Gastrocnemius medialis (tissue), 4 donors: ENCODE data around the gene SLC5A11. TPM values are rescaled to one million over a fixed set of nuclear protein-coding genes. Genes with fewer than 3 reads are reported as not detected.

Experiments used
- ATAC-seq, 2 donors: fragments of 150-250 bp; one replicate each; pipeline ENCODE4 v1.9.1; 2016
- DNase-seq, 2 donors: peaks; one replicate each; pipeline ENCODE4 v3.0.0-alpha.2; 2019
- H3K27ac ChIP-seq, 4 donors: fragments of 200-600 bp; sonication (generic); 1 replicate in 1 of 4; 2 replicates in 3 of 4; pipeline ENCODE4 v1.5.1; 2016 to 2018; ENCODE audit warnings: mild to moderate bottlenecking in 2 of 4, moderate library complexity in 1 of 4
- H3K27me3 ChIP-seq, 3 donors: fragments of 200-600 bp; sonication (generic) in 2 of 3; 1 replicate in 1 of 3; 2 replicates in 2 of 3; pipeline versions ENCODE4 v1.5.1 to v1.6.0; 2016 to 2019; ENCODE audit warnings: mild to moderate bottlenecking in 1 of 3, moderate library complexity in 1 of 3
- H3K36me3 ChIP-seq, 2 donors: fragments of 200-600 bp; sonication (generic) in 1 of 2; one replicate each; pipeline ENCODE4 v1.5.1; 2017 to 2018
- H3K4me1 ChIP-seq, 2 donors: fragments of 200-600 bp; sonication (generic) in 1 of 2; one replicate each; pipeline ENCODE4 v1.5.1; 2016 to 2017; ENCODE audit warnings: mild to moderate bottlenecking in 2 of 2
- H3K4me3 ChIP-seq, 4 donors: fragments of 200-600 bp; sonication (generic) in 3 of 4; 1 replicate in 1 of 4; 2 replicates in 3 of 4; pipeline ENCODE4 v1.5.1; 2016 to 2019; ENCODE audit warnings: mild to moderate bottlenecking in 2 of 4
- H3K9me3 ChIP-seq, 3 donors: fragments of 200-600 bp; sonication (generic) in 2 of 3; 1 replicate in 1 of 3; 2 replicates in 2 of 3; pipeline ENCODE4 v1.5.1; 2016 to 2019
- CTCF ChIP-seq, 5 experiments: fragments of 450-650 bp in 3 of 5; fragments of 200-600 bp in 2 of 5; sonication (generic) in 2 of 5; IDR thresholded peaks in 4 of 5; conservative IDR thresholded peaks in 1 of 5; 1 replicate in 4 of 5; 2 replicates in 1 of 5; pipeline ENCODE4 v1.5.1; 2016 to 2019; ENCODE audit warnings: antibody characterized with exemption in 5 of 5, mild to moderate bottlenecking in 3 of 5, moderate library complexity in 3 of 5
- POLR2A ChIP-seq, 2 donors: fragments of 450-650 bp; IDR thresholded peaks; one replicate each; pipeline ENCODE4 v1.6.1; 2017; ENCODE audit warnings: antibody characterized with exemption in 2 of 2, mild to moderate bottlenecking in 2 of 2, moderate library complexity in 2 of 2
- in situ Hi-C, 4 donors: fragments of 200-750 bp; cut with MboI; loops; one replicate each; pipeline versions ENCODE4 v1.15.0 to v1.8.0; 2017; ENCODE audit warnings: low sequenced_read_pairs in 4 of 4
- intact Hi-C: fragments of 100-400 bp; cut with DNase I; formaldehyde crosslinking; loops from one replicate; pipeline ENCODE4 v1.15.1; 2023; ENCODE audit warnings: low total_unique reads
- total RNA-seq, 4 donors: library from RNA; depleted of rRNA; stranded (reverse); fragments of >200 nt; gene quantifications; one replicate each; pipeline versions ENCODE4 v1.1.0 to v1.2.3, GENCODE V29; 2016

The SLC5A11 gene
- total RNA-seq, 4 donors from 2014 or later, result 0.20 to 0.66 TPM; not detected in 2

- in situ Hi-C loops, result loop anchor here in 2 of 4 donors (25.0 kb wide), 1 partner anchor 261 kb away; no protein-coding TSS in a partner anchor
- H3K36me3 ChIP-seq, result peaks cover 4 to 87% of the 10 kb centered on the region in 2 donors
These were observed 22.8 kb upstream of the SLC5A11 start for GRCh38 chr16:24822974-24823373.

GRCh38 chr16:24825696-24826095 is 20.1 kb upstream of the SLC5A11 start:
- no peak overlapping the region for H3K4me3 ChIP-seq
- ATAC-seq, result no peak
- no peaks in the 10 kb centered on the region for H3K27me3 ChIP-seq
- H3K4me1 ChIP-seq, result no peaks in the 10 kb centered on the region
- in situ Hi-C loops, result no loop called here
- H3K27ac ChIP-seq, result no peak overlapping the region
- H3K36me3 ChIP-seq, result peaks cover 0 to 69% of the 10 kb centered on the region in 2 donors
- DNase-seq, result no peak
- intact Hi-C loops, result no loop called here
- no peaks in the 10 kb centered on the region for H3K9me3 ChIP-seq
- TF ChIP-seq POLR2A (IDR thresholded peaks at IDR 0.05), result no peak
- TF ChIP-seq CTCF (IDR thresholded peaks at IDR 0.05 in 4 of 5, conservative IDR thresholded peaks at IDR 0.05 in 1 of 5), result no peak

More at GRCh38 chr16:24822974-24823373, 22.8 kb upstream of the SLC5A11 start:
- TF ChIP-seq POLR2A (IDR thresholded peaks at IDR 0.05) (no peak), CTCF (IDR thresholded peaks at IDR 0.05 in 4 of 5, conservative IDR thresholded peaks at IDR 0.05 in 1 of 5) (no peak)
- Histone ChIP-seq H3K27ac (no peak overlapping the region), H3K4me3 (no peak overlapping the region), H3K9me3 (no peaks in the 10 kb centered on the region), H3K4me1 (no peaks in the 10 kb centered on the region), H3K27me3 (no peaks in the 10 kb centered on the region)
- DNase-seq (no peak), ATAC-seq (no peak)
- intact Hi-C loops, result no loop called here

GRCh38 chr16:24826096-24826690 is 19.6 kb upstream of the SLC5A11 start:
- Histone ChIP-seq H3K4me1 (no peaks in the 10 kb centered on the region), H3K27ac (no peak overlapping the region), H3K27me3 (no peaks in the 10 kb centered on the region), H3K36me3 (peaks cover 0 to 64% of the 10 kb centered on the region in 2 donors), H3K4me3 (no peak overlapping the region), H3K9me3 (no peaks in the 10 kb centered on the region)
- in situ Hi-C loops, result no loop called here
- DNase-seq, result no peak
- ATAC-seq, result no peak
- intact Hi-C loops, result no loop called here
- no peak for TF ChIP-seq POLR2A (IDR thresholded peaks at IDR 0.05)
- no peak for TF ChIP-seq CTCF (IDR thresholded peaks at IDR 0.05 in 4 of 5, conservative IDR thresholded peaks at IDR 0.05 in 1 of 5)

DNA sequence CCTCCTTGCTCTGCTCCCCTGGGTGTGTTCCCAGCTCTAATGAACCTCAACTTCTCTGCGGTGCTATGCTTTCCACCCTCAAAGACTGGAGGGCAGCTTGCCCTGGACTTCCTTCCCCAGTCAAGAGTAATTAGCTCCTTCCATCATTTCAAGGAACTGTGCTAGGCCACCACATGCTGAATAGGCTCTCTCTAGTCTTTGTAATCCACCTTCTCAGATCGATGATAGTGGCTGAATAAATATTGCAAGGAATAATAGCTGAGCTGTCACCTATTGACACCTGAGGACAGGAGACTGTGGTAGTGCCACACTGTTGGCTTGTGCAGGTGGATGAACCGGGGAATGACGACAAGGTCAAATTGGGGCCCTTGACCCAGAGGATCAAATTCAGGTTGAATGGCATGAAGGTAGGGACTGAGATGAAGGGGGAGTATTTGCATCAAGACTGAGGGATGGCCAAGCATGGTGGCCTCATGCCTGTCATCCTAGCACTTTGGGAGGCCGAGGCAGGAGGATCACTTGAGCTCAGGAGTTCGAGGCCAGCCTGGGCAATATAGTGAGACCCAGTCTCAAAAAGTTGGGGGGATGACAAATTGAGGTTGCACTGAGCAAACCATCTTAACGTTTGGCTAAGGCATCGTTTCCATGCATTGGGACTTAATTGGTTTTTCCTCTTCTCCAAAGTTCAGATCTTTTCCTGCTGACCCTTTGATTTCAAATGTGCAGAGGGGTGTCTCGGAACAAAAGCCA is 18.8 kb upstream of the SLC5A11 start:
- H3K27me3 ChIP-seq, result no peaks in the 10 kb centered on the region
- TF ChIP-seq POLR2A (IDR thresholded peaks at IDR 0.05), result no peak
- no peak for TF ChIP-seq CTCF (IDR thresholded peaks at IDR 0.05 in 4 of 5, conservative IDR thresholded peaks at IDR 0.05 in 1 of 5)
- H3K27ac ChIP-seq, result no peak overlapping the region
- no peak for ATAC-seq
- DNase-seq, result no peak
- in situ Hi-C loops, result no loop called here
- no peaks in the 10 kb centered on the region for H3K9me3 ChIP-seq
- H3K4me3 ChIP-seq, result no peak overlapping the region
- no peaks in the 10 kb centered on the region for H3K4me1 ChIP-seq
- intact Hi-C loops, result no loop called here
- peaks cover 0 to 62% of the 10 kb centered on the region in 2 donors for H3K36me3 ChIP-seq
